ENCODE results near the gene SOX30. TPM values are rescaled to one million over a fixed set of nuclear protein-coding genes. Genes with fewer than 3 reads are reported as not detected.
"Not testable (repeated sequence)": the region's sequence is repeated elsewhere in the genome, so short reads cannot be mapped to it uniquely, and the experiment has no call there.

SOX30 gene
- polyA plus RNA-seq (2011; rRNA removed) = 0.07 and 0.10 TPM in 2 replicates
- not detected in 2 replicates for polyA plus RNA-seq (2012; cell fraction: cytosol; rRNA removed)
- not detected in 2 replicates for polyA plus RNA-seq (2012; cell fraction: nucleus; rRNA removed)
- polyA plus RNA-seq (2017; fragmentation: RNase III; extraction: RNeasy Plus Mini Kit Qiagen cat#74134 plus additional on column Dnase treatment) = 0.08 TPM in 2 of 3 replicates, not detected in the other
- polyA minus RNA-seq (2011; rRNA and poly(A)+ RNA removed) = not detected in 2 replicates

DNA sequence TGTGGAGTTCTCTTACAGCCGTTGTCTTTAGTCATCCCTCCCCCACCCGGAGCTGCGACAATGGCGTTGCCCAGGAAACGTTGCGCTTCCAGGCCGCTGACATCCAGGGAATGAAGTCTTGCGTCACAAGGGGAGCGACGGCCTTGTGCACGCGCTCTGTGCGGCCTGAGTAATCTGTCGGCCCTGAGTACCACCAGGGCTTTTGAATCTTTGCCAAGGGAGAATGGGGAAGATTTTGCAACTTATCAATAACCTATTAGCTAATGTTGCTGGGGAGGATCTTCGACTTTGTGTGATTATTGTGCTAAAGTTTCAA lies at the start of gene SOX30:
Gene SOX30 (minus strand): TSS at position 62 of the 316 bp plus-strand sequence. CDS start 360 bp downstream, outside the sequence.
- H3K4me1 ChIP-seq = no peaks in the 10 kb centered on the region
- FAIRE-seq = no peak
- no peak within 1 kb of the TSS for H3K27ac ChIP-seq
- no peak for DNase-seq (ENCODE audit: low read depth in 1 of 2, low spot score in 1 of 2)
- WGBS (ENCODE audit: missing lambda C conversion rate) = 83% methylated on average over 15 of the region's 15 CpGs
- no peak for ATAC-seq
- POLR2A ChIA-PET = no interaction called here
- H3K4me3 ChIP-seq = no peak within 1 kb of the TSS
- no peak for TF ChIP-seq RARB (CRISPR knock-in tag; IDR thresholded peaks at IDR 0.05)
- TF ChIP-seq HDAC2 (IDR thresholded peaks at IDR 0.05) = no peak
- no peak for TF ChIP-seq RAD21 (conservative IDR thresholded peaks at IDR 0.05 in 1 of 2, IDR thresholded peaks at IDR 0.05 in 1 of 2)
- no peak for TF ChIP-seq CHD2 (IDR thresholded peaks at IDR 0.05; ENCODE audit: low read length, partially characterized antibody)
- TF ChIP-seq, protein P1, sequence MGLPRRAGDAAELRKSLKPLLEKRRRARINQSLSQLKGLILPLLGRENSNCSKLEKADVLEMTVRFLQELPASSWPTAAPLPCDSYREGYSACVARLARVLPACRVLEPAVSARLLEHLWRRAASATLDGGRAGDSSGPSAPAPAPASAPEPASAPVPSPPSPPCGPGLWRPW (IDR thresholded peaks at IDR 0.05) = no peak
- TF ChIP-seq ZFP36 (IDR thresholded peaks at IDR 0.05; ENCODE audit: borderline replicate concordance, partially characterized antibody) = no peak
- no peak for TF ChIP-seq CEBPB (IDR thresholded peaks at IDR 0.05)
- no peak for TF ChIP-seq RCOR1 (IDR thresholded peaks at IDR 0.05; ENCODE audit: low read depth, low read length)
- TF ChIP-seq, protein P2, sequence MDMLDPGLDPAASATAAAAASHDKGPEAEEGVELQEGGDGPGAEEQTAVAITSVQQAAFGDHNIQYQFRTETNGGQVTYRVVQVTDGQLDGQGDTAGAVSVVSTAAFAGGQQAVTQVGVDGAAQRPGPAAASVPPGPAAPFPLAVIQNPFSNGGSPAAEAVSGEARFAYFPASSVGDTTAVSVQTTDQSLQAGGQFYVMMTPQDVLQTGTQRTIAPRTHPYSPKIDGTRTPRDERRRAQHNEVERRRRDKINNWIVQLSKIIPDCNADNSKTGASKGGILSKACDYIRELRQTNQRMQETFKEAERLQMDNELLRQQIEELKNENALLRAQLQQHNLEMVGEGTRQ (IDR thresholded peaks at IDR 0.05) = no peak
- CTCF ChIA-PET = interaction anchor here (1.2 kb wide), 1 partner anchor 67 kb away, joined by 4 read pairs; no protein-coding TSS in a partner anchor
- peaks cover 19% of the 10 kb centered on the region; the same call in 2 of the 3 replicates for H3K9me3 ChIP-seq
- no peak within 1 kb of the TSS for H3K4me2 ChIP-seq

DNA sequence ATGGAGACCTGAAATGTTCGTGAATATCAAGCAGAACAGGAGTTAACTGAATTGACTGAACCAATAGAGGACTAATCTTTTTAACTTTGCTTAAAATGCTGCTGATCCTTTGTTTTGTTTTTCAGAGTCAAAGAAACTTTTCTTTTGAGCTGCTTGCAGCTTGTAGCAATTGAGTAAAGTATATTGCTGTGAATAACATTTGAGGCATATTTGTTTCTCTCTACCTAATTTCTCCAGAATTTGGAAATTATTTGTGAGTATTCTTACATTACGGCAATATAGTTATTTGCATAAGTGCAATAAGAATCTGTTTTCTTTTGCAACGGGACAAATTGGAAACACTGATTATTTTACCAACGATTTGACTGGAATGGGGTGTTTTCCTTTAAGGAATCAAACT lies 46.4 kb upstream of the SOX30 start:
- H3K27ac ChIP-seq; DNase-seq (ENCODE audit: low read depth in 1 of 2, low spot score in 1 of 2); POLR2A ChIA-PET; ATAC-seq; H3K4me1 ChIP-seq; H3K4me3 ChIP-seq; H3K9me3 ChIP-seq; FAIRE-seq; CTCF ChIA-PET; H3K4me2 ChIP-seq: not testable (repeated sequence)
- 43% methylated on average over 4 of the region's 4 CpGs for WGBS (ENCODE audit: missing lambda C conversion rate)

- CTCF ChIA-PET = interaction anchor here (1.0 to 1.3 kb wide), 3 partner anchors 13 to 353 kb away, joined by 3 to 7 read pairs (median 3); no protein-coding TSS in a partner anchor
- H3K27ac ChIP-seq; POLR2A ChIA-PET; H3K4me2 ChIP-seq; ATAC-seq; FAIRE-seq; H3K9me3 ChIP-seq; H3K4me3 ChIP-seq; DNase-seq (ENCODE audit: low read depth in 1 of 2, low spot score in 1 of 2); H3K4me1 ChIP-seq: not testable (repeated sequence)
- WGBS (ENCODE audit: missing lambda C conversion rate) = 88% methylated on average over 3 of the region's 3 CpGs
These were observed 43.9 kb upstream of the SOX30 start for GRCh38 chr5:157696154-157696553.

DNA sequence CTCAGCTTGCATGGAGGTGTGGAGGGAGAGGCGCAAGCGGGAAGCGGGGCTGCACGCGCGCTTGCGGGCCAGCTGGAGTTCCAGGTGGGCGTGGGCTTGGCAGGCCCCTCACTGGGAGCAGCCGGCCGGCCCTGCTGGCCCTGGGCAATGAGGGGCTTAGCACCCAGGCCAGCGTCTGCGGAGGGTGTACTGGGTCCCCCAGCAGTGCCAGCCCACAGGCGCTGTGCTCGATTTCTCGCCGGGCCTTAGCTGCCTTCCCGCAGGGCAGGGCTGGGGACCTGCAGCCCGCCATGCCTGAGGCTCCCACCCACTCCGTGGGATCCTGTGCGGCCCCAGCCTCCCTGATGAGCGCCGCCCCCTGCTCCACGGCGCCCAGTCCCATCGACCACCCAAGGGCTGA lies 41.6 kb upstream of the SOX30 start:
- CTCF ChIA-PET = interaction anchor here (1.1 kb wide), 1 partner anchor 10 kb away, joined by 3 read pairs; no protein-coding TSS in a partner anchor
- H3K27ac ChIP-seq; FAIRE-seq; POLR2A ChIA-PET; H3K9me3 ChIP-seq; H3K4me3 ChIP-seq; DNase-seq (ENCODE audit: low read depth in 1 of 2, low spot score in 1 of 2); ATAC-seq; H3K4me1 ChIP-seq; H3K4me2 ChIP-seq: not testable (repeated sequence)
- 90% methylated on average over 19 of the region's 25 CpGs for WGBS (ENCODE audit: missing lambda C conversion rate)

- ChIA-PET CTCF (interaction anchor here (1.3 to 1.6 kb wide), 4 partner anchors 9 to 82 kb away, joined by 3 to 6 read pairs (median 5); partner anchors contain the start of gene LSM11), POLR2A (no interaction called here)
- FAIRE-seq (no peak), DNase-seq (ENCODE audit: low read depth in 1 of 2, low spot score in 1 of 2) (no peak), ATAC-seq (no peak)
- Histone ChIP-seq H3K4me1 (no peaks in the 10 kb centered on the region), H3K4me2 (no peak overlapping the region), H3K27ac (no peak overlapping the region), H3K4me3 (no peak overlapping the region), H3K9me3 (no peaks in the 10 kb centered on the region)
- TF ChIP-seq EP300 (IDR thresholded peaks at IDR 0.05) (no peak), PHF8 (IDR thresholded peaks at IDR 0.05; ENCODE audit: borderline replicate concordance, low read depth) (no peak), NFE2L2 (conservative IDR thresholded peaks at IDR 0.05; ENCODE audit: low read length) (no peak), PBX3 (IDR thresholded peaks at IDR 0.05) (no peak), CHD2 (IDR thresholded peaks at IDR 0.05; ENCODE audit: low read length, partially characterized antibody) (no peak), FOXS1 (CRISPR knock-in tag; IDR thresholded peaks at IDR 0.05) (no peak), RAD21 (conservative IDR thresholded peaks at IDR 0.05 in 1 of 2, IDR thresholded peaks at IDR 0.05 in 1 of 2) (no peak), ELK1 (IDR thresholded peaks at IDR 0.05; ENCODE audit: low read depth, low read length) (no peak)
- 92% methylated on average over 51 of the region's 53 CpGs for WGBS (ENCODE audit: missing lambda C conversion rate)
These were observed 38.6 kb upstream of the SOX30 start for GRCh38 chr5:157690690-157691433.

Measured in A549 (cell line).